NCI-H1694 treated with DMSO at 0.1 percent for 48 hours (cell line): ENCODE data around the gene ZFHX2.
"Not testable (repeated sequence)": the region's sequence is repeated elsewhere in the genome, so short reads cannot be mapped to it uniquely, and the experiment has no call there.

ENCODE experiments used
- DNase-seq: peaks from one replicate; lab custom pipeline; 2025; lab: John Stamatoyannopoulos, UW

ZFHX2 gene

GRCh38 chr14:23539248-23540140 is 12.1 kb downstream of the ZFHX2 start:
- peak; percentile 73 for DNase-seq

- peak; percentile 85 for DNase-seq
These were observed 12.8 kb downstream of the ZFHX2 start for GRCh38 chr14:23538785-23539184.

- DNase-seq = no peak
These were observed 13.4 kb downstream of the ZFHX2 start for GRCh38 chr14:23538050-23538718.

- DNase-seq = peak; percentile 24
These were observed 14.1 kb downstream of the ZFHX2 start for GRCh38 chr14:23537351-23538049.

- not testable (repeated sequence) for DNase-seq
These were observed 14.7 kb downstream of the ZFHX2 start for GRCh38 chr14:23536906-23537305.

- no peak for DNase-seq
These were observed 15.1 kb downstream of the ZFHX2 start for GRCh38 chr14:23536494-23536893.

- no peak for DNase-seq
These were observed 15.6 kb downstream of the ZFHX2 start for GRCh38 chr14:23535943-23536342.

GRCh38 chr14:23533652-23534435 is 17.7 kb downstream of the ZFHX2 start:
- DNase-seq = no peak

- no peak for DNase-seq
These were observed 18.9 kb downstream of the ZFHX2 start for GRCh38 chr14:23532658-23533057.

GRCh38 chr14:23531391-23531790 is 20.2 kb downstream of the ZFHX2 start:
- DNase-seq = no peak

GRCh38 chr14:23530375-23531055 is 21.1 kb downstream of the ZFHX2 start:
- DNase-seq = no peak

- DNase-seq = no peak
These were observed 22.5 kb downstream of the ZFHX2 start for GRCh38 chr14:23529016-23529415.

GRCh38 chr14:23528555-23528954 is 23.0 kb downstream of the ZFHX2 start:
- DNase-seq = no peak

- no peak for DNase-seq
These were observed 26.0 kb downstream of the ZFHX2 start for GRCh38 chr14:23525611-23526010.

- DNase-seq = no peak
These were observed 26.6 kb downstream of the ZFHX2 start for GRCh38 chr14:23524954-23525353.

GRCh38 chr14:23523229-23524016 is 28.1 kb downstream of the ZFHX2 start:
- DNase-seq = no peak

GRCh38 chr14:23522643-23523198 is 28.8 kb downstream of the ZFHX2 start:
- DNase-seq = no peak

GRCh38 chr14:23521785-23522640 is 29.6 kb downstream of the ZFHX2 start:
- no peak for DNase-seq

GRCh38 chr14:23520899-23521533 is 30.5 kb downstream of the ZFHX2 start:
- no peak for DNase-seq
